ENCODE results near the gene JARID2. TPM values are rescaled to one million over a fixed set of nuclear protein-coding genes. Genes with fewer than 3 reads are reported as not detected.
A peak's percentile ranks its signal among the peaks of the same experiment; 100 is the strongest.

JARID2 gene
- total and polyA plus RNA-seq, 8 donors = 2.4 to 6.7 (median 3.7) TPM

GRCh38 chr6:15255481-15255880 is 9.6 kb downstream of the JARID2 start:
- no peak for TF ChIP-seq CTCF (IDR thresholded peaks at IDR 0.05)
- Histone ChIP-seq H3K36me3 (no peaks in the 10 kb centered on the region), H3K4me1 (peaks cover 0 to 10% (median 3%) of the 10 kb centered on the region in 3 donors), H3K9me3 (no peaks in the 10 kb centered on the region), H3K4me3 (no peak overlapping the region), H3K27ac (no peak overlapping the region), H3K27me3 (no peaks in the 10 kb centered on the region)
- ATAC-seq (no peak), DNase-seq (no peak), FAIRE-seq (no peak)
- intact Hi-C loops (cut with DNase I) = no loop called here
- WGBS, 2 donors = 50 to 67% methylated on average over 1 of the region's 1 CpG

- no peak for FAIRE-seq
- Histone ChIP-seq H3K36me3 (no peaks in the 10 kb centered on the region), H3K27me3 (no peaks in the 10 kb centered on the region), H3K9me3 (no peaks in the 10 kb centered on the region), H3K27ac (no peak overlapping the region), H3K4me1 (peaks cover 0 to 10% (median 3%) of the 10 kb centered on the region in 3 donors), H3K4me3 (no peak overlapping the region)
- WGBS, 2 donors = 69 to 75% methylated on average over 4 of the region's 4 CpGs
- intact Hi-C loops (cut with DNase I) = no loop called here
- peak in 3 of 4 donors; percentile 22 to 29 (median 28) for ATAC-seq
- TF ChIP-seq CTCF (IDR thresholded peaks at IDR 0.05) = no peak
- no peak for DNase-seq
Measured at GRCh38 chr6:15255909-15256395, 10.1 kb downstream of the JARID2 start.

GRCh38 chr6:15256538-15257271 is 10.8 kb downstream of the JARID2 start:
- WGBS, 2 donors = 63 to 65% methylated on average over 9 of the region's 9 CpGs
- FAIRE-seq (no peak), DNase-seq (no peak), ATAC-seq (no peak)
- Histone ChIP-seq H3K36me3 (no peaks in the 10 kb centered on the region), H3K27me3 (no peaks in the 10 kb centered on the region), H3K9me3 (no peaks in the 10 kb centered on the region), H3K4me3 (no peak overlapping the region), H3K4me1 (peaks cover 0 to 4% (median 3%) of the 10 kb centered on the region in 3 donors), H3K27ac (no peak overlapping the region)
- no peak for TF ChIP-seq CTCF (IDR thresholded peaks at IDR 0.05)
- intact Hi-C loops (cut with DNase I) = no loop called here

- FAIRE-seq (no peak), DNase-seq (no peak), ATAC-seq (no peak)
- Histone ChIP-seq H3K27me3 (no peaks in the 10 kb centered on the region), H3K4me3 (no peak overlapping the region), H3K9me3 (no peaks in the 10 kb centered on the region), H3K27ac (no peak overlapping the region), H3K36me3 (no peaks in the 10 kb centered on the region), H3K4me1 (peaks cover 0 to 3% (median 0%) of the 10 kb centered on the region in 3 donors)
- intact Hi-C loops (cut with DNase I) = no loop called here
- no peak for TF ChIP-seq CTCF (IDR thresholded peaks at IDR 0.05)
- 77 to 83% methylated on average over 8 of the region's 8 CpGs for whole genome bisulfite sequencing, 2 donors
Measured at GRCh38 chr6:15257357-15258132, 11.7 kb downstream of the JARID2 start.

Data from pancreas (tissue), 10 donors.